ENCODE results near the gene SAP25.

DNA sequence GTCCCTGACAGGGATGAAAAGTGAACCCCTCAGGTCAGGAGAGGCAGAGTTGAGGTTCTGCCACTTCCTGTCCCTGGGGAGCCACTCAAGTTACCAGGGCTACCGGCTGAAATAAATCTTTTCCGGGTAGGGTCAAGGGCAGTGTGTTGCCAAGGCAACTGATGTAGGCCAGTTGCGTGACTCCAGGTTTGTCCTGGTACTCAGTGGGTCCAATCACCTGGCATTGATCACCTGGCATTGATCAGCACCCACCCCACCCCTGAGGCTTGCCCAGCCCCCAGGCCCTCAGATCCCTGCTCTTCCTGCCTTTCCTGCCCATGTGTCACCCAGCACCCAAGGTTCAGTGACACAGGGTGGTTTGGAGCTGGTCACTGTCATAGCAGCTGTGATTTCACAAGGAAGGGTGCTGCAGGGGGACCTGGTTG lies 5.9 kb downstream of the SAP25 start:
- TF ChIP-seq, protein P1, sequence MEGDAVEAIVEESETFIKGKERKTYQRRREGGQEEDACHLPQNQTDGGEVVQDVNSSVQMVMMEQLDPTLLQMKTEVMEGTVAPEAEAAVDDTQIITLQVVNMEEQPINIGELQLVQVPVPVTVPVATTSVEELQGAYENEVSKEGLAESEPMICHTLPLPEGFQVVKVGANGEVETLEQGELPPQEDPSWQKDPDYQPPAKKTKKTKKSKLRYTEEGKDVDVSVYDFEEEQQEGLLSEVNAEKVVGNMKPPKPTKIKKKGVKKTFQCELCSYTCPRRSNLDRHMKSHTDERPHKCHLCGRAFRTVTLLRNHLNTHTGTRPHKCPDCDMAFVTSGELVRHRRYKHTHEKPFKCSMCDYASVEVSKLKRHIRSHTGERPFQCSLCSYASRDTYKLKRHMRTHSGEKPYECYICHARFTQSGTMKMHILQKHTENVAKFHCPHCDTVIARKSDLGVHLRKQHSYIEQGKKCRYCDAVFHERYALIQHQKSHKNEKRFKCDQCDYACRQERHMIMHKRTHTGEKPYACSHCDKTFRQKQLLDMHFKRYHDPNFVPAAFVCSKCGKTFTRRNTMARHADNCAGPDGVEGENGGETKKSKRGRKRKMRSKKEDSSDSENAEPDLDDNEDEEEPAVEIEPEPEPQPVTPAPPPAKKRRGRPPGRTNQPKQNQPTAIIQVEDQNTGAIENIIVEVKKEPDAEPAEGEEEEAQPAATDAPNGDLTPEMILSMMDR (IDR thresholded peaks at IDR 0.05): no peak
- no peak for TF ChIP-seq POLR2A (IDR thresholded peaks at IDR 0.05)
